ENCODE measurements around the gene AMTN. TPM values are rescaled to one million over a fixed set of nuclear protein-coding genes. Genes with fewer than 3 reads are reported as not detected.

The AMTN gene
- polyA plus RNA-seq, 1 donor (not counting 4 experiments of a cell fraction or from before 2014, with no cell fraction given): not detected

- TF ChIP-seq CTCF (optimal IDR thresholded peaks at IDR 0.05 in 1 of 3, IDR thresholded peaks at IDR 0.05 in 1 of 3, conservative IDR thresholded peaks at IDR 0.05 in 1 of 3; ENCODE audit: extremely low read depth in 1 of 3, insufficient read depth in 2 of 3, low read length in 3 of 3) (no peak), EZH2 (IDR thresholded peaks at IDR 0.05; ENCODE audit: low read length) (no peak)
- Histone ChIP-seq H3K4me1 (ENCODE audit: control insufficient read depth, extremely low read depth, insufficient read depth, low read length) (no peaks in the 10 kb centered on the region), H3K4me3 (ENCODE audit: control insufficient read depth in 2 of 3, extremely low read depth in 1 of 3, insufficient read depth in 2 of 3, low read depth in 1 of 3, low read length in 3 of 3) (no peak overlapping the region), H3K9me3 (ENCODE audit: control insufficient read depth, low read depth, low read length) (no peaks in the 10 kb centered on the region), H3K27me3 (ENCODE audit: control insufficient read depth, extremely low read depth, insufficient read depth, low read length) (no peaks in the 10 kb centered on the region), H3K9me1 (ENCODE audit: control insufficient read depth, extremely low read depth, insufficient read depth, low read length) (no peaks in the 10 kb centered on the region), H3K9ac (ENCODE audit: control insufficient read depth, extremely low read depth, insufficient read depth, low read length) (no peak overlapping the region), H4K20me1 (ENCODE audit: control insufficient read depth, extremely low read depth, insufficient read depth, low read length) (no peaks in the 10 kb centered on the region), H3K36me3 (ENCODE audit: control insufficient read depth in 2 of 2, extremely low read depth in 1 of 2, insufficient read depth in 2 of 2, low read length in 2 of 2) (no peaks in the 10 kb centered on the region), H3K27ac (ENCODE audit: control insufficient read depth, insufficient read depth, low read length) (no peak overlapping the region), H3K4me2 (ENCODE audit: control insufficient read depth, extremely low read depth, insufficient read depth, low read depth, low read length) (no peak overlapping the region), H2AFZ (ENCODE audit: control insufficient read depth, low read length) (no peak overlapping the region), H3K79me2 (ENCODE audit: control insufficient read depth, insufficient read depth, low read length) (no peaks in the 10 kb centered on the region)
- dilution Hi-C loops (cut with MboI; ENCODE audit: extremely low pct_ligation_motif_present, low sequenced_read_pairs): no loop called here
- DNase-seq (ENCODE audit: low read depth, low spot score) (no peak), FAIRE-seq (no peak)
Measured at GRCh38 chr4:70556856-70557255, 38.5 kb downstream of the AMTN start.

- H3K27ac ChIP-seq (ENCODE audit: control insufficient read depth, insufficient read depth, low read length): no peak overlapping the region
- no peak overlapping the region for H3K4me3 ChIP-seq (ENCODE audit: control insufficient read depth in 2 of 3, extremely low read depth in 1 of 3, insufficient read depth in 2 of 3, low read depth in 1 of 3, low read length in 3 of 3)
- FAIRE-seq: peak; percentile 20
- no peak for DNase-seq (ENCODE audit: low read depth, low spot score)
- dilution Hi-C loops (cut with MboI; ENCODE audit: extremely low pct_ligation_motif_present, low sequenced_read_pairs): no loop called here
- H3K79me2 ChIP-seq (ENCODE audit: control insufficient read depth, insufficient read depth, low read length): no peaks in the 10 kb centered on the region
- H3K27me3 ChIP-seq (ENCODE audit: control insufficient read depth, extremely low read depth, insufficient read depth, low read length): no peaks in the 10 kb centered on the region
- H2AFZ ChIP-seq (ENCODE audit: control insufficient read depth, low read length): no peak overlapping the region
- H3K4me2 ChIP-seq (ENCODE audit: control insufficient read depth, extremely low read depth, insufficient read depth, low read depth, low read length): no peak overlapping the region
- H3K9me3 ChIP-seq (ENCODE audit: control insufficient read depth, low read depth, low read length): no peaks in the 10 kb centered on the region
- no peaks in the 10 kb centered on the region for H4K20me1 ChIP-seq (ENCODE audit: control insufficient read depth, extremely low read depth, insufficient read depth, low read length)
- no peaks in the 10 kb centered on the region for H3K9me1 ChIP-seq (ENCODE audit: control insufficient read depth, extremely low read depth, insufficient read depth, low read length)
- H3K4me1 ChIP-seq (ENCODE audit: control insufficient read depth, extremely low read depth, insufficient read depth, low read length): no peaks in the 10 kb centered on the region
- TF ChIP-seq EZH2 (IDR thresholded peaks at IDR 0.05; ENCODE audit: low read length) (no peak), CTCF (optimal IDR thresholded peaks at IDR 0.05 in 1 of 3, IDR thresholded peaks at IDR 0.05 in 1 of 3, conservative IDR thresholded peaks at IDR 0.05 in 1 of 3; ENCODE audit: extremely low read depth in 1 of 3, insufficient read depth in 2 of 3, low read length in 3 of 3) (peak; percentile 62 to 70 (median 63))
- no peak overlapping the region for H3K9ac ChIP-seq (ENCODE audit: control insufficient read depth, extremely low read depth, insufficient read depth, low read length)
- no peaks in the 10 kb centered on the region for H3K36me3 ChIP-seq (ENCODE audit: control insufficient read depth in 2 of 2, extremely low read depth in 1 of 2, insufficient read depth in 2 of 2, low read length in 2 of 2)
Measured at GRCh38 chr4:70559211-70559830, 41.0 kb downstream of the AMTN start.

Data from keratinocyte (primary cell).